Colonic mucosa (tissue), 4 donors: ENCODE measurements around the gene TEX55. TPM values are rescaled to one million over a fixed set of nuclear protein-coding genes. Genes with fewer than 3 reads are reported as not detected.

Experiments
- DNase-seq: peaks from one replicate; pipeline ENCODE4 v3.0.0-alpha.2; 2020
- H3K27ac ChIP-seq: fragments of 200-600 bp; one replicate; pipeline ENCODE4 v1.8.0; 2021
- H3K27me3 ChIP-seq: fragments of 200-600 bp; one replicate; pipeline ENCODE4 v1.8.0; 2021
- H3K36me3 ChIP-seq: fragments of 200-600 bp; one replicate; pipeline ENCODE4 v1.8.0; 2021
- H3K4me1 ChIP-seq: fragments of 200-600 bp; one replicate; pipeline ENCODE4 v1.8.0; 2021; ENCODE audit warnings: mild to moderate bottlenecking
- H3K4me3 ChIP-seq: fragments of 200-600 bp; one replicate; pipeline ENCODE4 v1.8.0; 2021
- H3K9ac ChIP-seq, 2 donors: one replicate each; pipeline ENCODE4 v1.7.0; 2013; ENCODE audit warnings: control low read depth in 2 of 2, low read depth in 2 of 2, low read length in 2 of 2
- H3K9me3 ChIP-seq: fragments of 200-600 bp; one replicate; pipeline ENCODE4 v1.8.0; 2021
- CTCF ChIP-seq: fragments of 200-600 bp; IDR thresholded peaks from one replicate; pipeline ENCODE4 v1.8.0; 2022; ENCODE audit warnings: antibody characterized with exemption, mild to moderate bottlenecking
- intact Hi-C: fragments of 100-400 bp; cut with DNase I; formaldehyde crosslinking; loops from one replicate; pipeline ENCODE4 v1.14.1; 2022
- total RNA-seq, 2 donors: library from RNA; stranded (reverse); fragmentation: NEBNext Ultra II Directional in 1 of 2; extraction: Animal tissue kit (Norgen Biotek cat#: 25700) in 1 of 2; gene quantifications; one replicate each; pipeline ENCODE4 v1.2.1, GENCODE V29; 2021
- donor health status: healthy.
- donor health status: DM: no; HTN: no; CAD: no.
- donor health status: DM: no; HTN: no; CAD: no.

The TEX55 gene
- total RNA-seq, 2 donors from 2014 or later = not detected

- Histone ChIP-seq H3K9me3 (no peaks in the 10 kb centered on the region), H3K27ac (no peak overlapping the region), H3K36me3 (no peaks in the 10 kb centered on the region), H3K9ac (no peak overlapping the region), H3K27me3 (no peaks in the 10 kb centered on the region), H3K4me1 (no peaks in the 10 kb centered on the region), H3K4me3 (no peak overlapping the region)
- no peak for DNase-seq
- no peak for TF ChIP-seq CTCF
- intact Hi-C loops = no loop called here
Measured at GRCh38 chr3:119194237-119195150, 48.5 kb downstream of the TEX55 start.

GRCh38 chr3:119195151-119195476 lies 49.1 kb downstream of the TEX55 start:
- no peak overlapping the region for H3K4me3 ChIP-seq
- TF ChIP-seq CTCF = no peak
- H3K4me1 ChIP-seq = no peaks in the 10 kb centered on the region
- no peaks in the 10 kb centered on the region for H3K9me3 ChIP-seq
- intact Hi-C loops = no loop called here
- no peak overlapping the region for H3K9ac ChIP-seq
- H3K27ac ChIP-seq = no peak overlapping the region
- no peak for DNase-seq
- H3K27me3 ChIP-seq = no peaks in the 10 kb centered on the region
- H3K36me3 ChIP-seq = no peaks in the 10 kb centered on the region

- DNase-seq = no peak
- Histone ChIP-seq H3K27ac (no peak overlapping the region), H3K36me3 (no peaks in the 10 kb centered on the region), H3K9ac (no peak overlapping the region), H3K9me3 (no peaks in the 10 kb centered on the region), H3K4me1 (no peaks in the 10 kb centered on the region), H3K27me3 (no peaks in the 10 kb centered on the region), H3K4me3 (no peak overlapping the region)
- no peak for TF ChIP-seq CTCF
- intact Hi-C loops = no loop called here
Measured at GRCh38 chr3:119195911-119196310, 49.9 kb downstream of the TEX55 start.

Other genes starting within 250 kb of the TEX55 start
- under 1 TPM; 0.22 to 0.50 TPM for gene IGSF11, start 111.3 kb upstream of the TEX55 start, total RNA-seq
- not detected for gene UPK1B, start 27.4 kb downstream of the TEX55 start, total RNA-seq
- gene B4GALT4, start 94.7 kb downstream of the TEX55 start, total RNA-seq = 10 to 100 TPM; 43.1 to 54.5 TPM
- gene ARHGAP31, start 148.2 kb downstream of the TEX55 start, total RNA-seq = 1 to 10 TPM; 6.5 to 8.9 TPM